ENCODE data around the gene MASP1.

DNA sequence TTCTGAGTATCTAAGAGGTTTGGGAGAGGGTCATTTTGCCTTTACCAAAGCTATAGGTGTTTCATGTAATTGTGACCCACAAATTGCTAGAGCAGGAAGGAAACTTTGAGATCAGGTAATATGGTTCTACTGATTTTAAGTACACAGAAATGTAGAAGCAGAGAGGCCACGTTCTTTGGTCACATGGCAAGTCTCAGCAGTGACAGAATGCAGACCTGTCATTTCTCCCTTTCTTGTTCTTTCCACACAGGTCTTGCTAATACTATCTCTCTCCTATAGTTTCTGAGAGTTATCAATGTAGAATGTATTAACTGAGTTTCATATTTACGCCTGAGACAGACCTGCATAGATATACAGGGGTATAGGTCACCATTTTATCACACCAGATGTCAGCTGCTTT lies 105.2 kb downstream of the MASP1 start:
- TF ChIP-seq GATA2 (IDR thresholded peaks at IDR 0.05; ENCODE audit: low read depth, low read length), result no peak
- no peak for TF ChIP-seq GATA3 (IDR thresholded peaks at IDR 0.05; ENCODE audit: low read depth, low read length)

Measured in SH-SY5Y (cell line).